HG02571 (cell line): ENCODE data around the gene TSPY1.
"Not testable (repeated sequence)": the region's sequence is repeated elsewhere in the genome, so short reads cannot be mapped to it uniquely, and the experiment has no call there.

Experiments used
- ATAC-seq: cut with Tn5 transposase; IDR thresholded peaks from one replicate; pipeline ENCODE4 v1.9.1; 2021; ENCODE audit warnings: mild to moderate bottlenecking, moderate library complexity; ENCODE audit not compliant: unreplicated experiment

Gene TSPY1, protein sequence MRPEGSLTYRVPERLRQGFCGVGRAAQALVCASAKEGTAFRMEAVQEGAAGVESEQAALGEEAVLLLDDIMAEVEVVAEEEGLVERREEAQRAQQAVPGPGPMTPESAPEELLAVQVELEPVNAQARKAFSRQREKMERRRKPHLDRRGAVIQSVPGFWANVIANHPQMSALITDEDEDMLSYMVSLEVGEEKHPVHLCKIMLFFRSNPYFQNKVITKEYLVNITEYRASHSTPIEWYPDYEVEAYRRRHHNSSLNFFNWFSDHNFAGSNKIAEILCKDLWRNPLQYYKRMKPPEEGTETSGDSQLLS

GRCh38 chrY:9466655-9467054 is at the start of gene TSPY1:
TSPY1 (plus strand) TSS chrY:9466955; CDS start chrY:9467001, 46 bp downstream.
- not testable (repeated sequence) for ATAC-seq

DNA sequence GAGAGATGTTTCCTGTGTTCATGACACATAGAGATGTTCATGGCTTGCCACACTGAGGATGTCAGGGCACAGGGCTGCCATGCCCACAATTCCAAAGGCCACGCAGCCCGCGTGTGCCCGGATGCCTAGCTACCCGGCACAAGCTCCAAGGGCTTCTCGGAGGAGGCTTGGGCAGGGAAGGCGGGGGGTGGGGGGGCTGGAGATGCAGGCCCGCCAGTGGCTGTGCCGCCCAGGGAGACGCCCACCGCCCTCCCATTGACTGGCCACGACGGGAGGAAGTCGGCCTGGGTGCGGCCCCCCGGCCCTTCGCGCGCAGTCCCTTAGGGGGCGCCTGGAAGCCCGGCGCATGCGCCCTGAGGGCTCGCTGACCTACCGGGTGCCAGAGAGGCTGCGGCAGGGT is 20.2 kb downstream of the TSPY1 start, which contains the start of gene TSPY9:
Gene TSPY9 (plus strand): TSS at position 301 of the 400 bp plus-strand sequence. CDS start 46 bp downstream, at position 347.
- ATAC-seq = not testable (repeated sequence)

DNA sequence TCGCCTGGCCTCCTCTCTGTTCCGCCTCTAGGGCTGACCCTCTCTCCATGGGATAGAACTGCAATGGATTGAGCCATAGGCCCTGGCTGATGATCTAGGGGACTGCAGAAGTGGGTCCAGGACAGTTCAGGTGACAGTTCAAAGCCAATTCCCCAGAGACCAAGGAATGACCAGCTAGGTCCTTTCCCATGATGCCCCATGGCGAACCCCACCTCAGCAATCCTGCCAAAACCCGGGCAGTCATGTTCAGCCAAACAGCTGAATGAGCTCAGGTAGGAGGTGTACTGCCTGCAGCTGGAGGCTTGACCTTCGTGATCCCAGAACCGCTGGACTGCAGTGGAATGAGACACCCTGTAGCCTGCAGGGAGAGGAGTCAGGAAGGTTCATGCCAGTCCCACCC is 37.6 kb downstream of the TSPY1 start:
- not testable (repeated sequence) for ATAC-seq

DNA sequence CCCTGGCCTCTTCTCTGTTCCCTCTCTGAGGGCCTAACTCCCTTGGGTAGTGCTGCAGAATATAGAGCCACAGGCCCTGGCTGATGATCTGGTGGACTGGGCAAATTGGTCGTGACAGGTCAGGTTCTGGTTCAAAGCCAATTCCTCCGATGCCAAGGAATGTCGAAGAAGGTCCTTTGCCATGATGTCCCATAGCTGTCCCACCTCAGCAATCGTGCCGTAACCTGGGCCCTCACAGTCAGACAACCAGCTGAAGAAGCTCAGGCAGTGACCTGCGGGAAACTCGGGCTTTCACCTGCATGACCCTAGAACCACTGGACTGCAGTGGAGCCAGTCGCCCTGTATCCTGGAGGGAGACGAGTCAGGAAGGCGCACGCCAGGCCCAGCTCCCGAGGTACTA is 49.5 kb downstream of the TSPY1 start:
- not testable (repeated sequence) for ATAC-seq
